GM12892 (cell line): ENCODE results near the gene PRSS50.

Source experiments
- POLR2A ChIP-seq: IDR thresholded peaks from 2 replicates; pipeline ENCODE4 v1.6.1; 2011; ENCODE audit warnings: low read depth, low read length, control low read depth
- POLR2AphosphoS5 ChIP-seq: IDR thresholded peaks from 2 replicates; pipeline ENCODE4 v1.6.1; 2011; ENCODE audit warnings: low read depth, low read length, control low read depth
- TAF1 ChIP-seq: IDR thresholded peaks from 2 replicates; pipeline ENCODE4 v1.6.1; 2011; ENCODE audit warnings: low read depth, mild to moderate bottlenecking, control low read depth, low read length, borderline replicate concordance

DNA sequence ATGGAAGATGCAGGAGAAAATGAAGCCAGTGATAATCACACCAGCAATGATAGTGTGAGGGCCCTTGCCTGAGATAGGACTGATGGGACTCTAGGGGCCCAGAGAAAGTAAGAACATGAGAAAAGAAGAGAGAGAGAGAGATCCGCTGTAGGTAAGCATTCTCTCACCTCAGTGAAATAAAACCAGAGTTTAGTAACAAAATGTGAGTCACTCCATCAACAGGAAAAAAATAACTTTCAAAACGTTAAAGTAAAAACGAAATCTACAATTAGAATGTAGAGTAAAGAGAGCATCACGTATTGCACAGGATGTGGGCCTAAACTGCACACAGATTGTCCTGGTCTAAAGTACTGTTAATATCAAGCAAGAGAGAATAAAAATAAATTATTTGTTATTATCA, 6.8 kb upstream of the PRSS50 start:
- no peak for TF ChIP-seq POLR2A
- TF ChIP-seq POLR2AphosphoS5 = no peak
- TF ChIP-seq TAF1 = no peak
